22Rv1 (cell line): Measurements from ENCODE around the gene UCN3.
A peak's percentile ranks its signal among the peaks of the same experiment; 100 is the strongest.
"Not testable (repeated sequence)": the region's sequence is repeated elsewhere in the genome, so short reads cannot be mapped to it uniquely, and the experiment has no call there.

ENCODE experiments used
- H3K27ac ChIP-seq: fragments of 450-650 bp; 2 replicates; pipeline ENCODE4 v1.5.1; 2017
- ZFX ChIP-seq: fragments of 450-650 bp; IDR thresholded peaks from 2 replicates; pipeline ENCODE4 v1.6.1; 2017; ENCODE audit warnings: antibody characterized with exemption, borderline replicate concordance
- TF ChIP-seq, protein P1 (sequence below): fragments of 450-650 bp; IDR thresholded peaks from 2 replicates; pipeline ENCODE4 v1.5.1; 2017; ENCODE audit warnings: mild to moderate bottlenecking

UCN3 gene

DNA sequence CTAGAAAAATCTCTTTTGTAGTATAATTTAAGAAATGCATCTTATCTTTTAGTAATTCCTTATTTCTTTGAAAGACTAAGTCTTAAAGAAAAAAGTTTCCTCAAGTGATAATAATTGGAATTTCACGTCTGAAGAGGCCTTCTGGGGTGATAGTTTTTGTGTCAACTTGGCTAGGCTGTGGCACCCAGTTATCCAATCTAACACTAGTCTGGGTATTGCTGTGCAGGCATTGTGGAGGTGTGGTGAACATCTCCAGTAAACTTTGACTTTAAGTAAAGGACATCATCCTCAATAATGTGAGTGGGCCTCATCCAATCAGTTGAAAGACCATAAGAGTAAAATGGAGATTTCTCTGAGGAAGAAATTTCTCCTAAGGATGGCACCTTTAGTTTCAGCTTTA lies 42.2 kb downstream of the UCN3 start:
- H3K27ac ChIP-seq: no peak overlapping the region
- no peak for TF ChIP-seq ZFX
- TF ChIP-seq, protein P1, sequence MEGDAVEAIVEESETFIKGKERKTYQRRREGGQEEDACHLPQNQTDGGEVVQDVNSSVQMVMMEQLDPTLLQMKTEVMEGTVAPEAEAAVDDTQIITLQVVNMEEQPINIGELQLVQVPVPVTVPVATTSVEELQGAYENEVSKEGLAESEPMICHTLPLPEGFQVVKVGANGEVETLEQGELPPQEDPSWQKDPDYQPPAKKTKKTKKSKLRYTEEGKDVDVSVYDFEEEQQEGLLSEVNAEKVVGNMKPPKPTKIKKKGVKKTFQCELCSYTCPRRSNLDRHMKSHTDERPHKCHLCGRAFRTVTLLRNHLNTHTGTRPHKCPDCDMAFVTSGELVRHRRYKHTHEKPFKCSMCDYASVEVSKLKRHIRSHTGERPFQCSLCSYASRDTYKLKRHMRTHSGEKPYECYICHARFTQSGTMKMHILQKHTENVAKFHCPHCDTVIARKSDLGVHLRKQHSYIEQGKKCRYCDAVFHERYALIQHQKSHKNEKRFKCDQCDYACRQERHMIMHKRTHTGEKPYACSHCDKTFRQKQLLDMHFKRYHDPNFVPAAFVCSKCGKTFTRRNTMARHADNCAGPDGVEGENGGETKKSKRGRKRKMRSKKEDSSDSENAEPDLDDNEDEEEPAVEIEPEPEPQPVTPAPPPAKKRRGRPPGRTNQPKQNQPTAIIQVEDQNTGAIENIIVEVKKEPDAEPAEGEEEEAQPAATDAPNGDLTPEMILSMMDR: no peak

DNA sequence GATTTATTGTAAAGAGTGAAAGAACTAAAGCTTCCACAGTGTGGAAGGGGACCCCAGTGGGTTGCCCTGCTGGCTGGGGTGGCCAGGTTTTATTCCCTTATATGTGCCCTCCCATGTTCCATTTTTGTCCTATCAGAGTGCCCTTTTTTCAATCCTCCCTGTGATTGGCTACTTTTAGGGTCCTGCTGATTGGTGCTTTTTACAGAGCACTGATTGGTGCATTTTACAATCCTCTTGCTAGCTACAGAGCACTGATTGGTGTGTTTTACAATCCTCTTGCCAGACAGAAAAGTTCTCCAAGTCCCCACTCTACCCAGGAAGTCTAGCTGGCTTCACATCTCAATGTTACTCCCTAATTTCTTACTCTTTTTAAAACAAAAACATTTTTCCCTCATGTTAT lies 46.0 kb downstream of the UCN3 start:
- H3K27ac ChIP-seq: not testable (repeated sequence)

DNA sequence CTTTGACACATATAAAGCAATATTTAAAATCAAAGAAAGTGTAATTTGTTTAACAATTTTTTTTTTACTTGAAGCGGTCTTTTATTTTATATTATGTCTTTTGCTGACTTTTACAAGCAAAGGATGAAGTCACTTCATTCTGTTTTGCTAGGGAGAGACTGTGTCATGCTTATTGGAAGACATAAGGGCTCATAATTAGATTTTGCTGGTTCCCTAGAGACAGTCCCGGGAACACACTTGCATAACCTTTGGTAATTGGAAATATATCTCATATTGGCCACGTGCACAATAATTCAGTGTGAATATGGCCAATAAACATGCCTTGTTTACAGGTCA lies 47.1 kb downstream of the UCN3 start:
- TF ChIP-seq ZFX: no peak
- TF ChIP-seq, protein P1: no peak
- peak overlapping the region; percentile 69 for H3K27ac ChIP-seq

DNA sequence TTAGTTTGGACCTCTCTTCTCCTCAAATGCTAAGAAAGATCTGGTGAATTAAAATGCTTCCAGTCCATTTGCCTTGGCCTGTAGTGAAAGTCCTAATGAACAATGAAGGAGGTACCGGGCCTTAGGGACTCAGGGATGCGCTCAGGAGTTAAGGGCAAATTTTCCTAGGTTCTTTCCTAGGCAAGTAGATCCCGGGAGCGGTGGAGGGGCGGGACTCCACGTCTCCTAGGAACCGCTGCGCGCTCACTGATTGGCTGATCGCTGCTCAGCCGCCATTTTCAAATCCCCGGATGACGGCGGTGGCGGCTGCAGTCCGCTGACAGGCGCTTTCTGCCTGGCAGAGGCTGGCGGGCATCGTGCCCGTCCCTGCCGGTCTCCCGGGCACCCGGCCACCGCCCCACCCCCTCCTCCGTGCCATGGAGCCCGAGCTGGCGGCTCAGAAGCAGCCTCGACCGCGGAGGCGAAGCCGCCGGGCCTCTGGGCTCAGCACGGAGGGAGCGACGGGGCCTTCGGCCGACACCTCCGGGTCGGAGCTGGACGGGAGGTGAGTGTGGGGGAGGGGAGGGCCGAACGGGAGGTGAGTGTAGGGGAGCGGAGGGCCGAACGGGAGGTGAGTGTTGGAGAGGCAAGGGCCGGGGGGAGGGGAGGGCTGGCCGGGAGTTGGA lies 47.6 kb downstream of the UCN3 start, which contains the start of gene NET1:
Gene NET1 (plus strand): TSS at position 281 of the 665 bp plus-strand sequence. CDS start 136 bp downstream, at position 417.
- peak within 1 kb of the TSS; percentile 69 for H3K27ac ChIP-seq
- no peak for TF ChIP-seq ZFX
- TF ChIP-seq, protein P1: no peak

DNA sequence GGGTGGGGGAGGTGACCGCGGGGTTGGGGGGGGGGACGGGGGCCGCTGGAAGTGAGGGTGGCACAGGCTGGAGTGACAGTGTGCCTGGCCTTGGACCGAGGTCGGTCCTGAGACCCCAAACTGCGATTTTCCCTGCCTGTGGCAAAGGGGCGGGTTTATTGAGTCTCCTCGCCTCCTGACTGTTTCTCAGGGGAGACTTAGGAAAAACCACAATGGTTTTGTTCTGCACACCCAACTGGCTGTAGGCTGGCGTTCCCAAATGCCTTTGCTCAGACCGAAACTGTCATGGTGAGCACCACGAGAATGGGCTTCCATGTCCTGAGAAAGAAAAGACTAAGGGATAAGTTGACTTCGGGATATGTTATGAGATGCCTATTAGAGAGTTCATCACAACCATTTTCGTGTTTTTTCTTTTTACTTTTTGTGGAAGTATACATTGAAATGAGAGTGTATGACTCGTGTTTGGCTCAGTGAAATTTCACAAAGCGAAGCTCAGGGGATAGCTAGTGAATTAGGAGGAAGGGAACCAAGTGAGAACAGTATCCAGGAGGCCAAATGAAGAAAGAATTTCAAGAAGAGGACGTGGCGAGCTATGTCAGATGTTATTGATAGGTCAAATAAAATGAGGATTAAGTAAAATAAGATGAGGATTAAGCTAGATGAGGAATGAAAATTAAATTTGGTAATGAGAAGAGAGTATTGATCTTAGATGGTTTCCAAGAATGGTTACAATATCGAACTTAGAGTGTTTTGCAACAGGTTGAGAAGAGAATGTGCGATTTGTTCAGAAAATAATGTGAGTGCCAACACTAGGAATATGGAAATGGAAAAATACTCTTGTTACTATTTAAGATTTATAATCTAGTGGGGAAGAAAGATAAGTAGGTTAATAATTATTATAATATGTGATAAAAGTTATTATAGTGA lies 48.5 kb downstream of the UCN3 start:
- peak overlapping the region; percentile 69 for H3K27ac ChIP-seq
- TF ChIP-seq, protein P1: no peak
- TF ChIP-seq ZFX: no peak

DNA sequence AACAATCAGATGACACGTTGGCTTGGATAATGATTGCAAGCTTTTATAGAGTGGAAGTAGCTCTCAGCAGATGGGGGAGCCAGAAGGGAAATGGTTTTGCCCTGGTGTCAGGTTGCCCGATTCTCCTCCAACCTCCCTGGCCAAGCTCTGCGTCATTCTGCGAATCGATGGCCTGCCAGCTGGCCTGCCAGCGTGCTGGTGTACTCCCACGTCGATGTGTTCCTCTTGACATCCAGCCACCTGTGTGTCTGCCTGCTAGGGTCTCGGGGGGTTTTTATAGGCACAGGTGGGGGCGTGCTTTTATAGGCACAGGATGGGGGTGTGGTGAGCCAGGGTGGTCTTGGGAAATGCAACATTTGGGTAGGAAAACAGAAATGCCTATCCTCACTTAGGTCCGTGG lies 52.2 kb downstream of the UCN3 start:
- no peak overlapping the region for H3K27ac ChIP-seq
- no peak for TF ChIP-seq ZFX
- TF ChIP-seq, protein P1: no peak

DNA sequence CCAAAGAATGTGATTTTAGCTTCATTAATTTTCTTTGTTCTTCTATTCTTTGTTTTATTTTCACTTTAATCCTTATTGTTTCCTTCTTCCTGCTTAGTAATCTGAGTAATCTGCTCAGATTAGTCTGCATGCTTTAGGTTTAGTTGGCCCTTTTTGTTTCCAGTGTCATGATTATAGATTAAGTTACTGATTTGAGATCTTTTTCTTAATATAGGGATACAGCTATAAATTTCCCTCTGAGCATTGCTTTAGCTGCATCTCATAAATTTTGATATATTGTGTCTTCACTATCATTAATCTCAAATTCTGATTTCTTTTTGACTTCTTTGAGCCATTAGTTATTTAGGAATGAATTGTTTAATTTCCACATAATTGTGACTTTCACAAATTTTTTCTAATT lies 53.8 kb downstream of the UCN3 start:
- H3K27ac ChIP-seq: no peak overlapping the region
- no peak for TF ChIP-seq ZFX
- TF ChIP-seq, protein P1: no peak
